Activated T-helper 1 cell treated with Interleukin-2 at 50 U/mL for 16 hours (primary cell): Measurements from ENCODE around the gene KIR3DL2.
"Not testable (repeated sequence)": the region's sequence is repeated elsewhere in the genome, so short reads cannot be mapped to it uniquely, and the experiment has no call there.

ENCODE experiments used
- DNase-seq: peaks from one replicate; pipeline ENCODE4 v3.0.0-alpha.2; 2020; ENCODE audit warnings: low read depth

The KIR3DL2 gene

GRCh38 chr19:54871696-54872095, 21.5 kb downstream of the KIR3DL2 start:
- no peak for DNase-seq

GRCh38 chr19:54873990-54874389, 23.7 kb downstream of the KIR3DL2 start, which contains the start of gene FCAR:
FCAR (plus strand) TSS chr19:54874235; CDS start chr19:54874290, 55 bp downstream.
- DNase-seq = no peak

GRCh38 chr19:54875506-54875905, 25.3 kb downstream of the KIR3DL2 start:
- DNase-seq = no peak

GRCh38 chr19:54877471-54877870, 27.2 kb downstream of the KIR3DL2 start:
- no peak for DNase-seq

GRCh38 chr19:54881884-54882283, 31.6 kb downstream of the KIR3DL2 start:
- DNase-seq = no peak

GRCh38 chr19:54882758-54883157, 32.5 kb downstream of the KIR3DL2 start:
- no peak for DNase-seq

GRCh38 chr19:54883228-54883627, 33.0 kb downstream of the KIR3DL2 start:
- no peak for DNase-seq

- no peak for DNase-seq
Observed at GRCh38 chr19:54888239-54888638, 38.0 kb downstream of the KIR3DL2 start.

- DNase-seq = no peak
Observed at GRCh38 chr19:54889566-54889965, 39.3 kb downstream of the KIR3DL2 start.

GRCh38 chr19:54893406-54893805, 43.2 kb downstream of the KIR3DL2 start:
- DNase-seq = no peak

- not testable (repeated sequence) for DNase-seq
Observed at GRCh38 chr19:54894106-54894505, 43.9 kb downstream of the KIR3DL2 start.

GRCh38 chr19:54896036-54896435, 45.8 kb downstream of the KIR3DL2 start:
- no peak for DNase-seq

GRCh38 chr19:54898685-54899084, 48.4 kb downstream of the KIR3DL2 start:
- DNase-seq = not testable (repeated sequence)

- DNase-seq = not testable (repeated sequence)
Observed at GRCh38 chr19:54899646-54900045, 49.4 kb downstream of the KIR3DL2 start.

- not testable (repeated sequence) for DNase-seq
Observed at GRCh38 chr19:54901153-54901552, 50.9 kb downstream of the KIR3DL2 start.

GRCh38 chr19:54902061-54902460, 51.8 kb downstream of the KIR3DL2 start:
- DNase-seq = no peak

GRCh38 chr19:54903303-54903702, 53.1 kb downstream of the KIR3DL2 start:
- no peak for DNase-seq

GRCh38 chr19:54904261-54904660, 54.0 kb downstream of the KIR3DL2 start:
- DNase-seq = not testable (repeated sequence)

- no peak for DNase-seq
Observed at GRCh38 chr19:54905421-54905802, 55.2 kb downstream of the KIR3DL2 start.

- no peak for DNase-seq
Observed at GRCh38 chr19:54905803-54906511, 55.7 kb downstream of the KIR3DL2 start, which contains the start of gene NCR1. NCR1 (plus strand) TSS chr19:54906148; CDS start chr19:54906188, 40 bp downstream.

GRCh38 chr19:54906819-54907218, 56.6 kb downstream of the KIR3DL2 start:
- no peak for DNase-seq

- DNase-seq = not testable (repeated sequence)
Observed at GRCh38 chr19:54907899-54908298, 57.7 kb downstream of the KIR3DL2 start.
